Endothelial cell of umbilical vein (primary cell): ENCODE measurements around the gene HLA-B. TPM values are rescaled to one million over a fixed set of nuclear protein-coding genes. Genes with fewer than 3 reads are reported as not detected.

ENCODE experiments used
- BruUV-seq: library from RNA; stranded (reverse); fragments of 400-500 nt; replicated peaks from 2 replicates; lab custom pipeline; 2021; lab: Mats Ljungman, UMichigan
- CTCF ChIA-PET: fragments of 300-600, 350-600 bp; sonication (Branson Sonifier 250); formaldehyde crosslinking; loops from one replicate; lab custom pipeline; 2021; ENCODE audit warnings: antibody characterized with exemption, inconsistent platforms; lab: Charles Lee
- POLR2A ChIA-PET: fragments of 300-600, 350-600 bp; sonication (Branson Sonifier 250); formaldehyde crosslinking; loops from one replicate; lab custom pipeline; 2021; ENCODE audit warnings: antibody characterized with exemption, inconsistent platforms; lab: Charles Lee
- DNase-seq: peaks from one replicate; pipeline ENCODE4 v3.0.0-alpha.2; 2011; ENCODE audit warnings: low read depth, low spot score
- FAIRE-seq: peaks from 2 replicates; lab custom pipeline; 2011; peaks lifted over from hg19 to GRCh38; lab: Jason Lieb, UNC
- H2AFZ ChIP-seq: 2 replicates; pipeline ENCODE4 v1.6.0; 2012; ENCODE audit warnings: low read depth, low read length, control low read depth, inconsistent platforms
- H3K27ac ChIP-seq: 2 replicates; pipeline ENCODE4 v1.5.1; 2011; ENCODE audit warnings: low read depth, mild to moderate bottlenecking, control low read depth, low read length, moderate library complexity; ENCODE audit not compliant: insufficient read depth
- H3K27me3 ChIP-seq, 2 experiments: 2 replicates each; pipeline versions ENCODE4 v1.6.0 to v1.6.1; 2011; ENCODE audit warnings: low read length in 2 of 2, mixed read lengths in 1 of 2; ENCODE audit not compliant: control insufficient read depth in 2 of 2, insufficient read depth in 2 of 2
- H3K36me3 ChIP-seq, 2 experiments: 2 replicates in 1 of 2; 3 replicates in 1 of 2; pipeline ENCODE4 v1.5.1; 2011; ENCODE audit warnings: low read length in 2 of 2, mild to moderate bottlenecking in 1 of 2, moderate library complexity in 1 of 2; ENCODE audit not compliant: control insufficient read depth in 2 of 2, insufficient read depth in 2 of 2; ENCODE audit errors: extremely low read depth in 1 of 2
- H3K4me1 ChIP-seq: 3 replicates; pipeline ENCODE4 v1.5.1; 2011; ENCODE audit warnings: mild to moderate bottlenecking, low read length; ENCODE audit not compliant: control insufficient read depth, insufficient read depth; ENCODE audit errors: extremely low read depth
- H3K4me2 ChIP-seq: 2 replicates; pipeline ENCODE4 v1.6.1; 2011; ENCODE audit warnings: low read length, control low read depth, mixed read lengths; ENCODE audit not compliant: insufficient read depth
- H3K4me3 ChIP-seq, 3 experiments: fragments of 200-600 bp in 1 of 3; sonication (generic), shearing (Covaris generic) in 1 of 3; replicated peaks in 1 of 3; 2 replicates each; pipeline ENCODE4 v1.5.1; 2011 to 2016; ENCODE audit warnings: control low read depth in 3 of 3, low read length in 3 of 3, mild to moderate bottlenecking in 2 of 3, inconsistent platforms in 1 of 3, low read depth in 1 of 3, moderate library complexity in 1 of 3; ENCODE audit not compliant: insufficient read depth in 1 of 3
- H3K79me2 ChIP-seq: 2 replicates; pipeline ENCODE4 v1.6.0; 2012; ENCODE audit warnings: low read length, inconsistent platforms; ENCODE audit not compliant: control insufficient read depth, insufficient read depth
- H3K9ac ChIP-seq: replicated peaks from 2 replicates; pipeline ENCODE3; 2011; ENCODE audit warnings: low read length, control low read depth; ENCODE audit not compliant: insufficient read depth; ENCODE audit errors: extremely low read depth
- H3K9me1 ChIP-seq: replicated peaks from 3 replicates; pipeline ENCODE4 v1.6.0; 2011; ENCODE audit warnings: mild to moderate bottlenecking, low read length; ENCODE audit not compliant: control insufficient read depth, insufficient read depth; ENCODE audit errors: extremely low read depth
- H3K9me3 ChIP-seq: replicated peaks from 2 replicates; pipeline ENCODE4 v1.5.1; 2012; ENCODE audit warnings: low read length, inconsistent platforms; ENCODE audit not compliant: control insufficient read depth, insufficient read depth
- H4K20me1 ChIP-seq: replicated peaks from 2 replicates; pipeline ENCODE3; 2011; ENCODE audit warnings: mild to moderate bottlenecking, low read length; ENCODE audit not compliant: control insufficient read depth, insufficient read depth; ENCODE audit errors: extremely low read depth
- FOS ChIP-seq: IDR thresholded peaks from 2 replicates; pipeline ENCODE4 v1.6.1; 2011; ENCODE audit warnings: mild to moderate bottlenecking, low read length, moderate library complexity, borderline replicate concordance; ENCODE audit not compliant: insufficient read depth
- JUN ChIP-seq: IDR thresholded peaks from 2 replicates; pipeline ENCODE4 v1.6.1; 2011; ENCODE audit warnings: borderline replicate concordance, low read depth; ENCODE audit not compliant: insufficient read length, insufficient read depth
- MYC ChIP-seq: IDR thresholded peaks from one replicate; pipeline ENCODE4 v1.6.1; 2011; ENCODE audit warnings: mild to moderate bottlenecking, low read depth, low read length
- POLR2A ChIP-seq: IDR thresholded peaks from 2 replicates; pipeline ENCODE4 v1.6.1; 2012; ENCODE audit warnings: low read depth, mild to moderate bottlenecking, control low read depth, low read length
- dilution Hi-C: fragments of 300-500 bp; cut with MboI; formaldehyde crosslinking; loops from one replicate; pipeline ENCODE4 v1.15.0; 2019; ENCODE audit warnings: low sequenced_read_pairs; ENCODE audit not compliant: extremely low pct_ligation_motif_present
- intact Hi-C: fragments of 100-400 bp; cut with micrococcal nuclease; formaldehyde crosslinking; loops from one replicate; pipeline ENCODE4 v1.10.0; 2022
- polyA plus RNA-seq, 4 experiments: library from polyadenylated mRNA; depleted of rRNA in 3 of 4; stranded (reverse) in 3 of 4; unstranded in 1 of 4; fragments of >200 nt; gene quantifications; 2 replicates each; pipeline versions ENCODE4 v1.2.1 to v1.2.3, GENCODE V29; 2011 to 2012; ENCODE audit warnings: missing spikeins in 1 of 4
- total RNA-seq: library from RNA; stranded (reverse); gene quantifications from 2 replicates; pipeline ENCODE4 v1.2.3, GENCODE V29; 2021
- TF ChIP-seq, protein P1 (sequence below): IDR thresholded peaks from 2 replicates; pipeline ENCODE4 v1.6.1; 2011; ENCODE audit not compliant: insufficient read depth, insufficient read length
- TF ChIP-seq, protein P2 (sequence below), 2 donors: IDR thresholded peaks; 1 replicate in 1 of 2; 2 replicates in 1 of 2; pipeline ENCODE4 v1.5.1; 2011; ENCODE audit warnings: low read length in 2 of 2, mild to moderate bottlenecking in 2 of 2, moderate library complexity in 2 of 2, control low read depth in 1 of 2, inconsistent platforms in 1 of 2, low read depth in 1 of 2; ENCODE audit not compliant: insufficient read depth in 1 of 2; ENCODE audit errors: extremely low read depth in 1 of 2

HLA-B gene
- total and polyA plus RNA-seq, 2 donors (not counting 3 experiments of a cell fraction or from before 2014, with no cell fraction given), result 119 to 126 TPM

DNA sequence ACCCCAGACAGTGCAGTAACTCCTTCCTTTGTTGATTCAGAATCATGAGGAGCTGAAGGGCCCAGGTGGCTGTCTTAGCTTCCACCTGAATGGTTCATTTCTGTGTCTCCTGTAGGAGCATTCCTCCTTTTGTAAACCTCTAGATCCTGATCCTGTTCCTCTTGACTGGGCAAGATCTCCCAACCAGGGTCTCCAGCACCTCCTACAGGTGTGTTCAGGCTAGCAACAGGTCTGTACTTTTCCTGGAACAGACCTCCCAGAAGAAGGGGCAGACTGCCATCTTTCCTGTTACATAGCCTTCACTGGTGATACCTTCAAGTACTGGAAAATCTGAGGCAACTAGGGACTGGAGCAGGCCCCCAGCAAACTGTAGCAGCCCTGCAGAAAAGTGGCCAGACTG, 35.2 kb downstream of the HLA-B start:
- no peaks in the 10 kb centered on the region for H3K79me2 ChIP-seq
- no peak overlapping the region for H3K4me3 ChIP-seq
- no peak overlapping the region for H2AFZ ChIP-seq
- no peak for DNase-seq
- H4K20me1 ChIP-seq, result no peaks in the 10 kb centered on the region
- dilution Hi-C loops (no loop called here), intact Hi-C loops (no loop called here)
- H3K9ac ChIP-seq, result no peak overlapping the region
- no peaks in the 10 kb centered on the region for H3K36me3 ChIP-seq
- H3K27me3 ChIP-seq, result peaks cover 13 to 19% of the 10 kb centered on the region in 2 experiments
- no peaks in the 10 kb centered on the region for H3K9me1 ChIP-seq
- FAIRE-seq, result no peak
- no peak overlapping the region for H3K4me2 ChIP-seq
- BruUV-seq, result no TSS peak
- no peaks in the 10 kb centered on the region for H3K4me1 ChIP-seq
- POLR2A ChIA-PET, result no interaction called here
- TF ChIP-seq MYC (no peak), POLR2A (no peak), FOS (no peak)
- TF ChIP-seq, protein P1, sequence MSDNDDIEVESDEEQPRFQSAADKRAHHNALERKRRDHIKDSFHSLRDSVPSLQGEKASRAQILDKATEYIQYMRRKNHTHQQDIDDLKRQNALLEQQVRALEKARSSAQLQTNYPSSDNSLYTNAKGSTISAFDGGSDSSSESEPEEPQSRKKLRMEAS, result no peak
- H3K9me3 ChIP-seq, result no peaks in the 10 kb centered on the region
- H3K27ac ChIP-seq, result no peak overlapping the region
- CTCF ChIA-PET, result interaction anchor here (1.5 kb wide), 1 partner anchor 13 kb away, joined by 5 read pairs; no protein-coding TSS in a partner anchor

DNA sequence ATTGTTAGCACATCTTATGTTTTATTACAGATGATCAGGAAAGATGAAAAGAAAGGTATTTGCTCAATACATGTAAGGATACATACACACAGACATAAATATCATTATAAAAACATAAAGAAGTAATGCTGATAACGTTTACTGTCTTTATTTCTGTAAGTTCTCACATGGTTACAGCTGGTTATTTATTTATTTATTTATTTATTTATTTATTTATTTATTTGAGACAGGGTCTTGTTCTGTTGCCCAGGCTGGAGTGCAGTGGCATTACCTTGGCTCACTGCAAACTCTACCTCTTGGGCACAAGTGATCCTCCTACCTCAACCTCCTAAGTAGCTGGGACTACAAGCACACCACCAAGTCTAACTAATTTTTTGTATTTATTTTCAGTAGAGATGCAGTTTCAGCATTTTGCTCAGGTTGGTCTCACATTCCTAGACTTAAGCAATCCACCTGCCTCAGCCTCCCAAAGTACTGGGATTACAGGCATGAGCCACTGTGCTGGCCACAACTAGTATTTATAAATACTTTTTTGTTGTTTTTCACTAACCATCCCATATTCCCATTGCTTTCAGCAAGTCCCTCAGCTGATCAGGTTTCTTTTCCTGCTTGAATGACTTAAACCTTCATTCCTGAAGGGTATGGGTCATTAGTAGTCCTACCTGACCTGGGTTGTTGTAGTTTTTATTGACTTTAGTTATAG, 35.8 kb downstream of the HLA-B start:
- Histone ChIP-seq H3K27me3 (peaks cover 16 to 19% of the 10 kb centered on the region in 2 experiments), H3K36me3 (no peaks in the 10 kb centered on the region), H3K9ac (no peak overlapping the region), H3K79me2 (no peaks in the 10 kb centered on the region), H3K9me3 (no peaks in the 10 kb centered on the region), H3K9me1 (no peaks in the 10 kb centered on the region), H3K4me3 (no peak overlapping the region), H4K20me1 (no peaks in the 10 kb centered on the region), H3K4me1 (no peaks in the 10 kb centered on the region), H3K4me2 (no peak overlapping the region), H2AFZ (no peak overlapping the region), H3K27ac (no peak overlapping the region)
- CTCF ChIA-PET, result interaction anchor here (1.5 kb wide), 1 partner anchor 12 kb away, joined by 5 read pairs; no protein-coding TSS in a partner anchor
- intact Hi-C loops (no loop called here), dilution Hi-C loops (no loop called here)
- POLR2A ChIA-PET, result no interaction called here
- DNase-seq, result no peak
- TF ChIP-seq JUN (no peak), POLR2A (no peak), MYC (no peak)
- TF ChIP-seq, protein P2, sequence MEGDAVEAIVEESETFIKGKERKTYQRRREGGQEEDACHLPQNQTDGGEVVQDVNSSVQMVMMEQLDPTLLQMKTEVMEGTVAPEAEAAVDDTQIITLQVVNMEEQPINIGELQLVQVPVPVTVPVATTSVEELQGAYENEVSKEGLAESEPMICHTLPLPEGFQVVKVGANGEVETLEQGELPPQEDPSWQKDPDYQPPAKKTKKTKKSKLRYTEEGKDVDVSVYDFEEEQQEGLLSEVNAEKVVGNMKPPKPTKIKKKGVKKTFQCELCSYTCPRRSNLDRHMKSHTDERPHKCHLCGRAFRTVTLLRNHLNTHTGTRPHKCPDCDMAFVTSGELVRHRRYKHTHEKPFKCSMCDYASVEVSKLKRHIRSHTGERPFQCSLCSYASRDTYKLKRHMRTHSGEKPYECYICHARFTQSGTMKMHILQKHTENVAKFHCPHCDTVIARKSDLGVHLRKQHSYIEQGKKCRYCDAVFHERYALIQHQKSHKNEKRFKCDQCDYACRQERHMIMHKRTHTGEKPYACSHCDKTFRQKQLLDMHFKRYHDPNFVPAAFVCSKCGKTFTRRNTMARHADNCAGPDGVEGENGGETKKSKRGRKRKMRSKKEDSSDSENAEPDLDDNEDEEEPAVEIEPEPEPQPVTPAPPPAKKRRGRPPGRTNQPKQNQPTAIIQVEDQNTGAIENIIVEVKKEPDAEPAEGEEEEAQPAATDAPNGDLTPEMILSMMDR (IDR thresholded peaks at IDR 0.05; ENCODE audit: extremely low read depth in 1 of 2, insufficient read depth in 1 of 2, low read depth in 1 of 2, low read length in 2 of 2), result no peak
- no peak for FAIRE-seq
- BruUV-seq, result no TSS peak
